ENCODE data around the gene COBL.

Gene COBL

GRCh38 chr7:51152706-51153200, 163.9 kb downstream of the COBL start:
- no peak for DNase-seq (ENCODE audit: extremely low read depth in 1 of 2, low read depth in 1 of 2)

DNA sequence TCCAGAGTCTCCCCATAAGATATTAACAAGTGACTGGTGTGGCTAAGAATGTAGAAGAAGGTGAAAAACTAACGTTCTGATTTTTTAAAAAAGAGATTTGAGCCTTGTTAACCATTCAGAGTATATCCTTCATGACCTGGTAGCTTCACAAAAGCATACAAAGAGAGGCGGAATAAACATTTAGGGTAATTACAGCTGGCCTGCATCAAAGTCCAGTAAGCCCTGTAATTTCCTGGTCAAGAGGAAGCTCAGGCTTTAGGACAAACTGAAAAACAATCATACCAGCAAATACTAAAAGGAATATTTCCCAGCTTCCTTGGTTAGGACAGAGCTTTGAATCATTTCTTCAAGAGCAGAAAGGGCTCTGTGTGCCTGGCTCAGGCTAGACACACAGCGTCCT, 165.2 kb downstream of the COBL start:
- DNase-seq (ENCODE audit: extremely low read depth in 1 of 2, low read depth in 1 of 2), result no peak

DNA sequence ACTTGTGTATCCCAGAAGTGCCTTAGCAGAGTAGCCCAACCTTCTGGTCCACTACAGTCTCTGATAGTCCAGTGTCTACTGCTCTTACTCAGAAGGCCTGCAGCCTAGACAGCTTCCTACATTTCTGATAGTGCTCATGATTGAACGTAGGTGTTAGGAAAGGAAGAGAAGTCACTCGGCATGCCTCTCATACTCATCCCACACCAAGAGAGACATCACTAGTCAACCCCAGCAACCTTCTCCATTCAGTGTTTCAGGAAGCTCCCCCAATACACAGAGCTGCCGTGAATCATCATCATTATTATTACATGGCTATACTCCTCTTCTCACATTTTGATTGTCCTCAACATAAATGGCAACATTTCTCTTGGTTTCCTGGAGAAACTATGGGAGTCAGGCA, 166.4 kb downstream of the COBL start:
- DNase-seq (ENCODE audit: extremely low read depth in 1 of 2, low read depth in 1 of 2), result no peak

DNA sequence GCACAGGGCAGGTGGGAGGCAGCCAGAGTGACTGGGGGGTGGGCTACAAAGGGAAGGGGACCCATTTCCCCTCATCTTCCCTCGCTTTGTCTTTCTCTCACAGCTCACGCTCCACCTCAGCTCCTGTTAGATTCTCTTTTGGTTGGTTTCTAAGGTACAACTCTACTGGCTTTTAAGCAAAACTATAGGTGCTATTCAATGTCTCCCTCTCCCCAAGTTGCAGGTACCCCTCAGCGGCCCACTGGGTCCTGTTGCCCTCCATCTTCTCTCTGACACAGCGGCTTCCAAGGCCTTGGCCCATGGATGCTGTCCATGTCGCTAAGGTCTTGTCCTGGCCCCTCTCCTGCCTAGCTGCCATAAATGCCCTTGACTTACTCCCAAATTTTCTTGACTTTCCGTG, 168.4 kb downstream of the COBL start:
- no peak for DNase-seq (ENCODE audit: extremely low read depth in 1 of 2, low read depth in 1 of 2)

DNA sequence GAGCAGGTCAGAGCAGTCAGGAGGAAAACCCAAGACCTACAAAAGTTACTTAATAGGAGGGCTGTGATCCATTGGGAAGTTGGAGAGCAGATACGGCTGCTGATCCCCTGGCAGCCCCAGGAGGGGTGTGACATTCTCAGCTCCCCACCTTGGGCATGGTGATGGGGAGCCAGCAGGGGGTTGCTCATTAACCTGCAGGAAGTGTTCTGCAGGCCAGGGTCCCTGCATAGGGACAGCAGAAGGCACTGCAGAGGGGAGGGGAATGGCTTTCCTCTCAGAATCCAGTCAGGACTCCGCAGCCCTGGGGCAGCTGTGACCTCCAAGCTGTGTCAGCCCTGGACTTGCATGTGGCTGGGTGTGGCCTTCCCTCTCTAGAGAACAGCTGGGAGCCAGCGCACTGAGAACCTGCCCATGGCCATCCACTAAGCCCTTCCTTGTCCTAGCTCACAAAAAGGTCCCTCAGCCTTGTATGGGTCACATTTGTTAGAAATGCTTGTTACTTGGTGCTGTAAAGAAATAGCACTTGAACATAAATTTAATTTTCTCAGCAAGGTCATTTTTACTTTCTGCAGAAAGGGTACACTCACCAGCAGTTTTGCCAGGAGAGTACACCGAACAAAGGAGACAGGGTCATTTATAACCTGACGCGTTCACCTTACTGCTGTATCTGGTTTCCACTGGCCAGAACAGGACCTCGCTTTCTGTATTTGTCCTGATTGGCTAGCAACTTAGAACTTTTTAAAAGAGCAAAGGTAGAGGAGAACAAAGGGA, 169.6 kb downstream of the COBL start:
- no peak for DNase-seq (ENCODE audit: extremely low read depth in 1 of 2, low read depth in 1 of 2)

GRCh38 chr7:51144178-51144577, 172.4 kb downstream of the COBL start:
- DNase-seq (ENCODE audit: extremely low read depth in 1 of 2, low read depth in 1 of 2), result no peak

DNA sequence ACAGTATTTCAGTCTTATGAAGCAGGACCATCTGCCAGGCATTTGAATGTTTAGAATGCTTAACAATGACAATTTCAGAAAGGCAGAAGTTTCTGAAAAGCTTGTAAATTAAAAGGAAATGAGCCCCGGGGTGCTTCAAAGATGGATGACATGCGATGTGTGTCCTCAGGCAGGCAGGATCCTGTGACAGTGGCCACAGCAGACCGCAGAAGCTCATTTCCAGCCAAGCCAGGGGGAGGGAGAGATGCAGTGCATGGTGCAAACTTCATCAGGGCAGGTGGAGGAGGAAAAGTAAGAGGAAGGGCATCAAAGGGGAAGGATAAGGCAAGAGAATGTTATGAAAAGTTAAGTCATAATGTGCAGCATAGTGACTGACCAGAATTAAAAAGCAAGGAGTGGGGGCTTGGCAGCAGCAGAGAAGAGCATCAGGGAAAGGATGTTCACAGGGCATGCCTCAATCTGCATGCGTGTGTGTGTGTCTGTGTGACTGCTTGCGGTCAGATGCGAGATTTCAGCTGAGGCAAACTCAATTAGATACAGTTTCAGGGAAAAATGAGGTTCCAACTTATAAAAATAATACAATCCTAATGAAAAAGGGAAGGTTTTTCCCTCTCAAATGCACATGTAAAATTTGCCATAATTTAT, 173.7 kb downstream of the COBL start:
- DNase-seq (ENCODE audit: extremely low read depth in 1 of 2, low read depth in 1 of 2), result no peak

DNA sequence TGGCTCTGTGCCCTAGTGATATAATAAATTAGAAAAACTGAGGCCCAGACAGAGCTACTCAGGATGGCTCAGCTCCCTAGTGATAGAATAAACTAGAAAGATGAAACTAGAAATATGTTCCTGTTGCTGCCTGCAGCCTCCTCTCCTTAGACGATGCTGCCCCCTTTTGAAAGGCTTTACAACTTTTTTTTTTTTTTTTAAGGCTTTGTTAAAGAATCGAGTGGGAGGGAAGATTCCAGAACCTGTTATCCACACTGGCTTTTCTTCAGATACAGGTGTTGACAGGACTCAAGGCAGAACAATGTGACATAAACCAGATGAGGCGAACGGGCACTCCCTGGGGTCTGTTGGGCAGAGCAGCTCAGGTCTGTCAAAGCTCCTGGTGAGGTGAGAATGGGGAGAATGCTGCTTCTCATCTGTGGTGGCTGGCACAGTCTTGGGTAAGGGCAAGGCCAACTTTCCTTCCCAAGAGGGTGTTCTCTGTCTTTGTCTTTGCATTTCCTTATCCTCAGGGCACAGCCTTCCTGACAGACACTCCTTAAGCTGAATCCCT, 175.1 kb downstream of the COBL start:
- no peak for DNase-seq (ENCODE audit: extremely low read depth in 1 of 2, low read depth in 1 of 2)

DNA sequence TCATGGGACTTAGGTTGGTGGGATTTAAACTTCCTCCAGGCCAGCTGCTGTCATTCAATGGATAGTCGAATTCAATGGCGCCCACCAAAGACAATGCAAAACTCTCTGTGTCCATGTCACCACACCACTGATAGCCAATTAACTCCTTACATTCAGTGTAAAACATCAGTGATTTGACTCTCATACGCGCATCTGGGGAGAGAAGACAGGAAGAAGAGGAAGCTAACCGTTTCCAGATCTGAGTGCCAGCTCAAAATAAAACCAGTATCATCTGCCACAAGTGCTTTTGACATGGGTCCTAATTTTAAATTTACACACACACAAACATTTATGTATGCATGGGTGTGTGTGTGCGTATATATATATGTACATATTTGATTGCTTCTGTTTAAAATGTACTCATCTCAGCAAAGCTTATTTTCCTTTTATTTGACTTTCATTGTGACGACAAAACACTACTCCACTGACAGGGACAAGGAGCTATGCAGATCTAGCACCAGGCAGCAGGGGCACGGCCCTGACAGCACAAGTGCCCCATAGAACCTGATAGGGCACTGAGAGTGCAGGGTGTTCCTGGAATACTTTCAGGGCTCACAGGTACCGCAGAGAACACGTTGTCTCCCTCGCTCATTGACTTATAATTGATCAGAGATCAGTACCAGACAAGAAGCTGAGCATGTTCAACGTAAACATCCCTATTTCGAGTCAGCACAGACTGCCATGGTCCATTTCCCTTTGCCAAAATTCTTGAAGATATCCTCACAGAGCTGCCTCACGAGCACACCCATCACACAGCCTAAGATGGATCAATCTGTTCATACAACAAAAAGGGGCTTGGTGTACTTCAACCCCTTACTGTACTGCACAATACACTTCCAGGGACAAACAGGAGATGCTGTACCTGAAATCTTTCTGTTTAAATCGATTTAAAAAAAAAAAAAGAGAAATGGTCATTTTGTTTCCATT, 176.1 kb downstream of the COBL start:
- DNase-seq (ENCODE audit: extremely low read depth in 1 of 2, low read depth in 1 of 2), result no peak

DNA sequence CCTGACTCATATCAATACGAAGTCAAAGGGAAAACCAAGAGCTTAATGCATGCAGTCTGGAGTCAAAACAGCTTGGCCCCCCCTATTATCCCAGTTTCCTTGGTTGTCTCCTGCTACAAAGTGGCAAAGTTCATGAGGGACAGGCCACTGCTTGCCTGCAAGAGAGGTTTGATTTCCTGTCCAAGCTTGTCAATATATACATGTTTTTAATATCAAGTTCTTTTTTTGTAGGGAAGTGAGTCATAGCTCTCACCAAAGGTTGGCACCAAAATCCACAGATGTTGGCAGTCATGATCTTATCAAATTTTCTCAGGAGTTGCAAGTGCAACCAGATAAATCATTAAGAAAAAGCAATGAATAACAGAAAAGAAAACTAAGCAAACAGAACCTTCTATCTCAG, 176.8 kb downstream of the COBL start:
- no peak for DNase-seq (ENCODE audit: extremely low read depth in 1 of 2, low read depth in 1 of 2)

GRCh38 chr7:51138123-51139085, 178.2 kb downstream of the COBL start:
- no peak for DNase-seq (ENCODE audit: extremely low read depth in 1 of 2, low read depth in 1 of 2)

GRCh38 chr7:51135576-51135975, 181.0 kb downstream of the COBL start:
- no peak for DNase-seq (ENCODE audit: extremely low read depth in 1 of 2, low read depth in 1 of 2)

DNA sequence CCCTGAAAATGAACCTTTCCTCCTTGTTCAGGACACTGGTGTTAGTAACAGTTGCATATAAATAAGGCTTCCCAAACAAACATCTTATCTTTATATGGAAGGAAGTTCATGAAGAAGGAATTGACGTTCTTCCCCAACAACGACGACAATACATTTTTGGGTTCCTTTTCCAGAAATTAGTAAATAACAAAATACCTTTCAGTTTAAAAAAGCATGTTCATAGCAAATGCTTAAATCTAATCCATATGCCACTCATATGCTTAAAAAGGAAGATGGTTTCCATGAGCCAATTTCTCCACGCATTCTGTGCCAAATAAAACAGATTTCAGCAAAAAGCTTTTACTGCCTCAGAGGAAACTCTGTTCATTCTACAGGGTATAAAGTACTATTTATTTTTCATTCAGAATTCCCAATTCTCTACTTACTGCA, 182.6 kb downstream of the COBL start:
- DNase-seq (ENCODE audit: extremely low read depth in 1 of 2, low read depth in 1 of 2), result no peak

DNA sequence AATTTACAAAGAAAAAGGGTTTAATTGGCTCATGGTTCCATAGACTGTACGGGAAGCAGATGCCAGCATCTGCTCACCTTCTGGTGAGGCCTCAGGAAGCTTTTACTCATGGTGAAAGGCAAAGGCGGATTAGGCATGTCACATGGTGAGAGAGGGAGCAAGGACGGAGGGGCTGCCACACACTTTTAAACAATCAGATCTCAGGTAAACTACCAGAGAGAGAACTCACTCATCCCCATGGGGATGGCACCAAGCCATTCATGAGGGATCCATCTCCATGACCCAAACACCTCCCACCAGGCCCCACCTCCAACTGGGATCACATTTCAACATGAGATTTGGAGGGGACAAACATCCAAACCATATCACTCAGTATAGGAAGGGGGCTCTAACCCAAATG, 183.9 kb downstream of the COBL start:
- DNase-seq (ENCODE audit: extremely low read depth in 1 of 2, low read depth in 1 of 2), result no peak

DNA sequence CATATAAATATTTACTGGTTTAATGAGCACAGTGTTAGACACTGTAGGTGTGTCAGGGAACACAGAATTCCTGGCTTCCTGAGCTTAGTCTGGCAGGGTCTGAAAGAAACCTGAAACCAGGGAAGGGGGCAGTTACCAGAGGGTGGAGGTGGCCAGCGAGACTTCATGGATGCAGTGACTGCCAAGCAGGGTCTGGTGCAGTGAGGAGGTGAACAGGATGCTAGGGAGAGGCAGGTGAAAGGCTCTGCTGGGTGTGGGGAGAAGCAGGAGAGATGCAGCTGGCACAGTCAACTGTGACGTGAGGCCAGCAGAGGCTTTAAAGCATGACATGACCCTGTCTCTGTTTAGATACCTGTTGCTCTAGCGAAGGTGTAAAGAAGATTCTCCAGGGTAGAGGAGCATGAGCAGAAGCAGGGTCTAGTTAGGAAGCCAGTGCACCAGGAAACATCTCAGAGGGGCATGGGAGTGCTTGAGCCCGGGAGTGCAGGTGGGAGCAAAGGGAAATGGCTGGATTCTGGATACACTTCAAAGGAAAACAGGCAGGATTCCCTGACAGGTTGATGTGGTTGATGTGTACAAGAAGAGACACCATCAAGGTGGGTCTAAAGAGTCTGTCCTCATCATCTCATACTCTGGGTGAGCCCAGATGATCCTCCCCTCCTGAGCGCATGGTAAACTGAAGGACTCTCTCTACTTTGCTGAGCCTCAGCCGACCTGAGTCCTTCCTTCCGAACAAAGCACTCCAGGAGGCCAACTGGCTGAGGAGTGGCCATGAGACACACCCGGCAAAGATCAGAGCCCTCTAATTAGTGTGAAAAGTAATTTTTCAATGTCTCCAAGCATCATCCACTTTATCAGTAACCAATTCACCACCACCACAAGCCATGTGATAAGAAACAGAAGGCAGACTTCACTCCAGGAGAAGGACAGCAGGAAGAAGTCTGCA, 186.8 kb downstream of the COBL start:
- DNase-seq (ENCODE audit: extremely low read depth in 1 of 2, low read depth in 1 of 2), result no peak

DNA sequence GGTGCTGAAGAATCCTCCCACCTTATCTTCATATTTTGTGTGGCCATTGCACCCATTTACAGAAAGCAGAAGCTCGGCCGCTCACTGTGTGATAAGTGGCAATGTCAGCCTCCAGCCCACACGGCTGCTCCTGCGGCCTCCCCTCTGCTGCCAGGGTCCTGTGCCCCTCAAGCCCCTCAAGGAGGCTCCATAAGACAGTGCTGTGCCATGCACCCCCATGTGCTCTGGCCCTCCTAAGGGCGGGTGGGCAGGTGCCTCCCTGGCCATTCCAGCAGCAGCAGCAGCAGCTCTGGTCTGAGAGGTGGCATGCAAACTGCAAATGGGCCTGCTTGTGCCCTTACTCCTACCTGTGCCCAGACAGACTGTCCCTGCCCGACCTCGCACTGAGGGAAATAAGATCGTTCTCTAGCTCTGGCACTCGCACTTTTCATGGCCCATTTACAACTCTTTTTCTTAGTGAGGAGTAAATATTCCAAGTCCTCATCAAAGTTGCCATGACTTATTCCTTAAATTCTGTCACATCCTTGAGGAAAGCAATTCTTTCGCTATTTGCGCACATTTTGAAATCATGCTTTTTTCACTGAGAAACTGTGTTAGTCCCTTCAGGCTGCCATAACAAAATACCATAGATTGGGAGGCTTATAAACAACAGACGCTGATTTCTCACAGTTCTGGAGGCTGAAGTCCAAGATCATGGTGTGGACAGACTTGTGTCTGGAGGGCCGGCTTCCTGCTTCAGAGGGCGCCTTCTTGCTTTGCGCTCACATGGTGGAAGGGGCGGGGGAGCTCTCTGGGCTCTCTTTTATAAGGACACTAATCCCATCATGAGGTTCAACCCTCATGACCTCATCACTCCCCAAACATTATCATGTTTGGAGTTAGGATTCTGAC, 187.8 kb downstream of the COBL start:
- DNase-seq (ENCODE audit: extremely low read depth in 1 of 2, low read depth in 1 of 2), result no peak

GRCh38 chr7:51127618-51127904, 189.0 kb downstream of the COBL start:
- no peak for DNase-seq (ENCODE audit: extremely low read depth in 1 of 2, low read depth in 1 of 2)

All from stimulated activated CD8-positive, alpha-beta memory T cell treated with anti-CD3 and anti-CD28 coated beads, Interleukin-7, amount 100 ng/mL, for 48 hours (primary cell).